H9 (cell line): ENCODE results near the gene PER2. TPM values are rescaled to one million over a fixed set of nuclear protein-coding genes. Genes with fewer than 3 reads are reported as not detected.

Source experiments
- DNase-seq: peaks from one replicate; pipeline ENCODE4 v3.0.0-alpha.2; 2017
- H2AFZ ChIP-seq: one replicate; pipeline ENCODE4 v1.6.1; 2013; ENCODE audit warnings: mild to moderate bottlenecking, low read length, control low read depth, moderate library complexity
- H2AK5ac ChIP-seq: 2 replicates; pipeline ENCODE4 v1.6.1; 2013; ENCODE audit warnings: low read length, control low read depth, mixed read lengths; ENCODE audit not compliant: insufficient read length
- H2BK120ac ChIP-seq: one replicate; pipeline ENCODE4 v1.6.1; 2013; ENCODE audit warnings: low read depth, mild to moderate bottlenecking, low read length, control low read depth, inconsistent platforms; ENCODE audit not compliant: poor library complexity, severe bottlenecking
- H2BK12ac ChIP-seq: 2 replicates; pipeline ENCODE4 v1.6.1; 2013; ENCODE audit warnings: low read length, control low read depth, mixed read lengths, low read depth; ENCODE audit not compliant: insufficient read length
- H2BK15ac ChIP-seq: 2 replicates; pipeline ENCODE4 v1.6.1; 2013; ENCODE audit warnings: low read depth, low read length, control low read depth
- H2BK20ac ChIP-seq: one replicate; pipeline ENCODE4 v1.6.1; 2013; ENCODE audit warnings: low read depth, mild to moderate bottlenecking, low read length, control low read depth, inconsistent platforms; ENCODE audit not compliant: poor library complexity, severe bottlenecking
- H2BK5ac ChIP-seq: 2 replicates; pipeline ENCODE4 v1.6.1; 2013; ENCODE audit warnings: low read length, control low read depth, mixed read lengths; ENCODE audit not compliant: insufficient read length
- H3K14ac ChIP-seq: 2 replicates; pipeline ENCODE4 v1.6.1; 2013; ENCODE audit warnings: low read length, control low read depth; ENCODE audit not compliant: insufficient read depth
- H3K18ac ChIP-seq: 2 replicates; pipeline ENCODE4 v1.6.1; 2013; ENCODE audit warnings: low read depth, mild to moderate bottlenecking, mixed read lengths, low read length, control low read depth; ENCODE audit not compliant: insufficient read length
- H3K23ac ChIP-seq: 2 replicates; pipeline ENCODE4 v1.6.1; 2013; ENCODE audit warnings: low read length, control low read depth, mixed read lengths, low read depth; ENCODE audit not compliant: insufficient read length
- H3K23me2 ChIP-seq: 2 replicates; pipeline ENCODE4 v1.6.1; 2013; ENCODE audit warnings: low read depth, mild to moderate bottlenecking, mixed read lengths, low read length, control low read depth; ENCODE audit not compliant: insufficient read length, poor library complexity, severe bottlenecking
- H3K27ac ChIP-seq: 2 replicates; pipeline ENCODE4 v1.5.1; 2013; ENCODE audit warnings: low read length, control low read depth, mixed read lengths, low read depth; ENCODE audit not compliant: insufficient read length
- H3K27me3 ChIP-seq: 2 replicates; pipeline ENCODE4 v1.6.1; 2013; ENCODE audit warnings: low read length, control low read depth, inconsistent platforms; ENCODE audit not compliant: insufficient read depth
- H3K4ac ChIP-seq: 2 replicates; pipeline ENCODE4 v1.6.1; 2013; ENCODE audit warnings: low read depth, mild to moderate bottlenecking, control low read depth, inconsistent platforms, low read length, moderate library complexity
- H3K4me1 ChIP-seq: 2 replicates; pipeline ENCODE4 v1.6.1; 2013; ENCODE audit warnings: low read length, control low read depth, inconsistent platforms; ENCODE audit not compliant: insufficient read depth
- H3K4me2 ChIP-seq: 2 replicates; pipeline ENCODE4 v1.6.1; 2013; ENCODE audit warnings: low read length, control low read depth, mixed read lengths; ENCODE audit not compliant: insufficient read length, insufficient read depth
- H3K56ac ChIP-seq: 2 replicates; pipeline ENCODE4 v1.6.1; 2013; ENCODE audit warnings: low read depth, mild to moderate bottlenecking, mixed read lengths, low read length, control low read depth; ENCODE audit not compliant: insufficient read length
- H3K79me1 ChIP-seq: 2 replicates; pipeline ENCODE4 v1.6.1; 2013; ENCODE audit warnings: low read depth, mild to moderate bottlenecking, moderate library complexity, low read length, control low read depth, inconsistent platforms; ENCODE audit not compliant: insufficient read depth, poor library complexity, severe bottlenecking
- H3K79me2 ChIP-seq: 2 replicates; pipeline ENCODE4 v1.6.1; 2013; ENCODE audit warnings: low read length, control low read depth, inconsistent platforms; ENCODE audit not compliant: insufficient read depth
- H3K9ac ChIP-seq: 2 replicates; pipeline ENCODE4 v1.6.1; 2013; ENCODE audit warnings: low read length, control low read depth, mixed read lengths; ENCODE audit not compliant: insufficient read length; ENCODE audit errors: extremely low read depth
- H3K9me3 ChIP-seq: one replicate; pipeline ENCODE4 v1.6.1; 2013; ENCODE audit warnings: low read depth, low read length, inconsistent platforms; ENCODE audit not compliant: control insufficient read depth
- H3T11ph ChIP-seq: one replicate; pipeline ENCODE4 v1.6.1; 2013; ENCODE audit warnings: mild to moderate bottlenecking, low read length, control low read depth, inconsistent platforms
- H4K20me1 ChIP-seq: one replicate; pipeline ENCODE4 v1.6.1; 2013; ENCODE audit not compliant: control insufficient read depth, insufficient read length, insufficient read depth
- H4K5ac ChIP-seq: 2 replicates; pipeline ENCODE4 v1.6.1; 2013; ENCODE audit warnings: low read depth, mild to moderate bottlenecking, mixed read lengths, low read length, control low read depth; ENCODE audit not compliant: insufficient read length
- H4K8ac ChIP-seq: replicated peaks from 2 replicates; pipeline ENCODE4 v1.6.1; 2013; ENCODE audit warnings: low read length, control low read depth, mixed read lengths, low read depth; ENCODE audit not compliant: insufficient read length
- H4K91ac ChIP-seq: 2 replicates; pipeline ENCODE4 v1.6.1; 2013; ENCODE audit warnings: low read depth, mild to moderate bottlenecking, moderate library complexity, mixed read lengths, low read length, control low read depth; ENCODE audit not compliant: insufficient read length
- H3K27ac Mint-ChIP-seq, 3 experiments: 2 replicates in 2 of 3; 3 replicates in 1 of 3; pipeline ENCODE4 v1.8.0; 2020 to 2021; ENCODE audit warnings: mixed read lengths in 3 of 3, mild to moderate bottlenecking in 1 of 3, moderate library complexity in 1 of 3
- H3K27me3 Mint-ChIP-seq: 2 replicates; pipeline ENCODE4 v1.8.0; 2021; ENCODE audit warnings: low read depth, mild to moderate bottlenecking, moderate library complexity, mixed read lengths
- H3K36me3 Mint-ChIP-seq, 3 experiments: 2 replicates in 2 of 3; 3 replicates in 1 of 3; pipeline ENCODE4 v1.8.0; 2020 to 2021; ENCODE audit warnings: low read depth in 3 of 3, mixed read lengths in 3 of 3; ENCODE audit not compliant: insufficient read depth in 1 of 3
- H3K4me1 Mint-ChIP-seq, 2 experiments: 2 replicates each; pipeline ENCODE4 v1.8.0; 2020; ENCODE audit warnings: mixed read lengths in 2 of 2
- H3K4me3 Mint-ChIP-seq, 2 experiments: 2 replicates in 1 of 2; 3 replicates in 1 of 2; pipeline ENCODE4 v1.8.0; 2020 to 2021; ENCODE audit warnings: mild to moderate bottlenecking in 2 of 2, mixed read lengths in 2 of 2, moderate library complexity in 1 of 2
- H3K9me3 Mint-ChIP-seq, 2 experiments: 2 replicates in 1 of 2; 3 replicates in 1 of 2; pipeline ENCODE4 v1.8.0; 2020; ENCODE audit warnings: mild to moderate bottlenecking in 2 of 2, mixed read lengths in 2 of 2, moderate library complexity in 1 of 2
- CTCF ChIP-seq: fragments of 200-600 bp; sonication (generic); conservative IDR thresholded peaks from 3 replicates; pipeline ENCODE4 v1.8.0; 2021; ENCODE audit warnings: antibody characterized with exemption, mild to moderate bottlenecking
- WGBS: extraction: QIAGEN DNeasy Blood & Tissue Kit; methylation state at CpG from one replicate; pipeline ENCODE4 v1.1.7; 2013; ENCODE audit warnings: missing lambda C conversion rate, low lambda C conversion rate, mixed read lengths; ENCODE audit not compliant: insufficient read length; ENCODE audit errors: extremely low coverage; 5-methylcytosine and 5-hydroxymethylcytosine counted together
- total RNA-seq: library from RNA; stranded (reverse); gene quantifications from 2 replicates; pipeline ENCODE4 v1.2.1, GENCODE V29; 2021

The PER2 gene
- total RNA-seq, 1 experiment from 2014 or later = 12.9 TPM

- no peak overlapping the region for H2BK15ac ChIP-seq
- no peaks in the 10 kb centered on the region for H3K27me3 Mint-ChIP-seq
- H3K4ac ChIP-seq = no peak overlapping the region
- no peaks in the 10 kb centered on the region for H3K9me3 ChIP-seq
- H4K8ac ChIP-seq = no peak overlapping the region
- H2AK5ac ChIP-seq = no peak overlapping the region
- H3K27me3 ChIP-seq = no peaks in the 10 kb centered on the region
- H4K20me1 ChIP-seq = no peaks in the 10 kb centered on the region
- H3K23me2 ChIP-seq = no peaks in the 10 kb centered on the region
- no peak for DNase-seq
- no peak overlapping the region for H3K14ac ChIP-seq
- H4K91ac ChIP-seq = no peak overlapping the region
- H3T11ph ChIP-seq = no peak overlapping the region
- H2BK12ac ChIP-seq = no peak overlapping the region
- H3K79me2 ChIP-seq = no peaks in the 10 kb centered on the region
- peaks cover 0 to 18% (median 5%) of the 10 kb centered on the region in 3 experiments; a peak in 3 of 7 replicates for H3K36me3 Mint-ChIP-seq
- no peak overlapping the region for H2BK120ac ChIP-seq
- TF ChIP-seq CTCF = no peak
- H2BK5ac ChIP-seq = no peak overlapping the region
- H3K18ac ChIP-seq = no peak overlapping the region
- no peak overlapping the region for H4K5ac ChIP-seq
- H3K9me3 Mint-ChIP-seq = no peaks in the 10 kb centered on the region
- H3K4me3 Mint-ChIP-seq = no peak overlapping the region
- H3K56ac ChIP-seq = no peak overlapping the region
- H2AFZ ChIP-seq = no peak overlapping the region
- no peak overlapping the region for H2BK20ac ChIP-seq
- H3K4me1 Mint-ChIP-seq = peaks cover 3 to 8% of the 10 kb centered on the region in 2 experiments
- H3K27ac ChIP-seq = no peak overlapping the region
- no peak overlapping the region for H3K4me2 ChIP-seq
- H3K79me1 ChIP-seq = no peaks in the 10 kb centered on the region
- no peak overlapping the region for H3K23ac ChIP-seq
- H3K9ac ChIP-seq = no peak overlapping the region
- H3K4me1 ChIP-seq = no peaks in the 10 kb centered on the region
- no CpG with 5 or more reads among the region's 1 CpG for WGBS
- peak overlapping the region in 2 of 3 experiments; percentile 57 to 84; a peak in 2 of 7 replicates for H3K27ac Mint-ChIP-seq
Observed at GRCh38 chr2:238267341-238267710, 21.1 kb downstream of the PER2 start.
